Upper lobe of left lung (tissue), 4 donors: ENCODE data around the gene SLC4A7.

Source experiments
- EP300 ChIP-seq, 4 donors: sonication (generic); formaldehyde crosslinking; IDR thresholded peaks; one replicate each; pipeline ENCODE4 v1.5.1; 2017; ENCODE audit warnings: antibody characterized with exemption in 4 of 4, control low read depth in 2 of 4
- POLR2A ChIP-seq, 4 donors: fragments of 450-650 bp; IDR thresholded peaks; one replicate each; pipeline ENCODE4 v1.5.1; 2016 to 2017; ENCODE audit warnings: antibody characterized with exemption in 4 of 4, mild to moderate bottlenecking in 2 of 4
- POLR2AphosphoS5 ChIP-seq, 2 donors: sonication (generic); formaldehyde crosslinking; IDR thresholded peaks; one replicate each; pipeline ENCODE4 v1.5.1; 2017; ENCODE audit warnings: antibody characterized with exemption in 2 of 2

- no peak for TF ChIP-seq EP300 (IDR thresholded peaks at IDR 0.05)
- no peak for TF ChIP-seq POLR2A (IDR thresholded peaks at IDR 0.05)
- TF ChIP-seq POLR2AphosphoS5 (IDR thresholded peaks at IDR 0.05) = no peak
Observed at GRCh38 chr3:27458929-27459328, 25.3 kb downstream of the SLC4A7 start.
